ENCODE data around the gene COL6A5. TPM values are rescaled to one million over a fixed set of nuclear protein-coding genes. Genes with fewer than 3 reads are reported as not detected.

Gene COL6A5
- total RNA-seq, 1 experiment from 2014 or later = 0.32 TPM

- TF ChIP-seq EZH2 (IDR thresholded peaks at IDR 0.05; ENCODE audit: borderline replicate concordance, low read depth, low read length, poor library complexity, severe bottlenecking) = no peak
- TF ChIP-seq CTCF (conservative IDR thresholded peaks at IDR 0.05; ENCODE audit: low read depth, low read length) = no peak
- H3K27ac ChIP-seq (ENCODE audit: low read depth, low read length, poor library complexity, severe bottlenecking) = no peak overlapping the region
- no TSS peak for BruUV-seq (replicated peaks)
- H3K36me3 ChIP-seq (ENCODE audit: insufficient read depth, low read length, poor library complexity, severe bottlenecking) = no peaks in the 10 kb centered on the region
- peaks cover 89% of the 10 kb centered on the region for H3K27me3 ChIP-seq (replicated peaks; ENCODE audit: insufficient read depth, low read depth, low read length, poor library complexity)
- no peaks in the 10 kb centered on the region for H3K9me3 ChIP-seq (ENCODE audit: low read depth, low read length, poor library complexity, severe bottlenecking)
- no peak overlapping the region for H3K4me3 ChIP-seq (ENCODE audit: low read depth, low read length, poor library complexity, severe bottlenecking)
- no peaks in the 10 kb centered on the region for H3K4me1 ChIP-seq (ENCODE audit: insufficient read depth, low read length, poor library complexity, severe bottlenecking)
- intact Hi-C loops (cut with micrococcal nuclease; ENCODE audit: unreplicated experiment) = no loop called here
- POLR2A ChIA-PET (ENCODE audit: low non-redundant PET) = no interaction called here
- DNase-seq (ENCODE audit: low spot score) = no peak
- CTCF ChIA-PET = no interaction called here
These were observed 172.1 kb downstream of the COL6A5 start for GRCh38 chr3:130517602-130518001.

GRCh38 chr3:130519754-130520153 lies 174.3 kb downstream of the COL6A5 start:
- ChIA-PET POLR2A (ENCODE audit: low non-redundant PET) (no interaction called here), CTCF (no interaction called here)
- no peak for DNase-seq (ENCODE audit: low spot score)
- TF ChIP-seq CTCF (conservative IDR thresholded peaks at IDR 0.05; ENCODE audit: low read depth, low read length) = no peak
- TF ChIP-seq EZH2 (IDR thresholded peaks at IDR 0.05; ENCODE audit: borderline replicate concordance, low read depth, low read length, poor library complexity, severe bottlenecking) = no peak
- Histone ChIP-seq H3K27me3 (replicated peaks; ENCODE audit: insufficient read depth, low read depth, low read length, poor library complexity) (peaks cover 94% of the 10 kb centered on the region), H3K4me3 (ENCODE audit: low read depth, low read length, poor library complexity, severe bottlenecking) (no peak overlapping the region), H3K27ac (ENCODE audit: low read depth, low read length, poor library complexity, severe bottlenecking) (no peak overlapping the region), H3K36me3 (ENCODE audit: insufficient read depth, low read length, poor library complexity, severe bottlenecking) (no peaks in the 10 kb centered on the region), H3K4me1 (ENCODE audit: insufficient read depth, low read length, poor library complexity, severe bottlenecking) (no peaks in the 10 kb centered on the region), H3K9me3 (ENCODE audit: low read depth, low read length, poor library complexity, severe bottlenecking) (no peaks in the 10 kb centered on the region)
- no TSS peak for BruUV-seq (replicated peaks)
- intact Hi-C loops (cut with micrococcal nuclease; ENCODE audit: unreplicated experiment) = no loop called here

GRCh38 chr3:130522399-130522798 lies 176.9 kb downstream of the COL6A5 start:
- no TSS peak for BruUV-seq (replicated peaks)
- Histone ChIP-seq H3K36me3 (ENCODE audit: insufficient read depth, low read length, poor library complexity, severe bottlenecking) (no peaks in the 10 kb centered on the region), H3K27me3 (replicated peaks; ENCODE audit: insufficient read depth, low read depth, low read length, poor library complexity) (peaks cover 94% of the 10 kb centered on the region), H3K9me3 (ENCODE audit: low read depth, low read length, poor library complexity, severe bottlenecking) (no peaks in the 10 kb centered on the region), H3K4me3 (ENCODE audit: low read depth, low read length, poor library complexity, severe bottlenecking) (no peak overlapping the region), H3K27ac (ENCODE audit: low read depth, low read length, poor library complexity, severe bottlenecking) (no peak overlapping the region), H3K4me1 (ENCODE audit: insufficient read depth, low read length, poor library complexity, severe bottlenecking) (no peaks in the 10 kb centered on the region)
- CTCF ChIA-PET = no interaction called here
- no peak for DNase-seq (ENCODE audit: low spot score)
- no peak for TF ChIP-seq CTCF (conservative IDR thresholded peaks at IDR 0.05; ENCODE audit: low read depth, low read length)
- no peak for TF ChIP-seq EZH2 (IDR thresholded peaks at IDR 0.05; ENCODE audit: borderline replicate concordance, low read depth, low read length, poor library complexity, severe bottlenecking)
- intact Hi-C loops (cut with micrococcal nuclease; ENCODE audit: unreplicated experiment) = no loop called here
- POLR2A ChIA-PET (ENCODE audit: low non-redundant PET) = no interaction called here

Data from A673 (cell line).